GM21528 (cell line): ENCODE measurements around the gene ANKRD40.
"Not testable (repeated sequence)": the region's sequence is repeated elsewhere in the genome, so short reads cannot be mapped to it uniquely, and the experiment has no call there.

ENCODE experiments used
- ATAC-seq: cut with Tn5 transposase; IDR thresholded peaks from one replicate; pipeline ENCODE4 v1.9.1; 2021; ENCODE audit warnings: mild to moderate bottlenecking, moderate library complexity; ENCODE audit not compliant: unreplicated experiment, low FRiP score

Gene ANKRD40

GRCh38 chr17:50687200-50688066 is 20.3 kb downstream of the ANKRD40 start:
- ATAC-seq, result no peak

- ATAC-seq, result no peak
Measured at GRCh38 chr17:50686494-50687199, 21.1 kb downstream of the ANKRD40 start.

GRCh38 chr17:50685691-50686493 is 21.8 kb downstream of the ANKRD40 start:
- ATAC-seq, result no peak

- ATAC-seq, result no peak
Measured at GRCh38 chr17:50685334-50685665, 22.4 kb downstream of the ANKRD40 start.

GRCh38 chr17:50684612-50685333 is 22.9 kb downstream of the ANKRD40 start:
- no peak for ATAC-seq

- ATAC-seq, result no peak
Measured at GRCh38 chr17:50684288-50684611, 23.5 kb downstream of the ANKRD40 start.

- ATAC-seq, result no peak
Measured at GRCh38 chr17:50683434-50684287, 24.1 kb downstream of the ANKRD40 start.

- ATAC-seq, result no peak
Measured at GRCh38 chr17:50682938-50683337, 24.8 kb downstream of the ANKRD40 start.

- no peak for ATAC-seq
Measured at GRCh38 chr17:50682441-50682840, 25.3 kb downstream of the ANKRD40 start.

GRCh38 chr17:50681263-50682200 is 26.2 kb downstream of the ANKRD40 start:
- ATAC-seq, result no peak

GRCh38 chr17:50680543-50681262 is 27.0 kb downstream of the ANKRD40 start:
- not testable (repeated sequence) for ATAC-seq

GRCh38 chr17:50680126-50680525 is 27.6 kb downstream of the ANKRD40 start:
- ATAC-seq, result no peak

- no peak for ATAC-seq
Measured at GRCh38 chr17:50679008-50679544, 28.6 kb downstream of the ANKRD40 start.

GRCh38 chr17:50677851-50678375 is 29.8 kb downstream of the ANKRD40 start:
- ATAC-seq, result no peak

- no peak for ATAC-seq
Measured at GRCh38 chr17:50676065-50676975, 31.4 kb downstream of the ANKRD40 start.

- no peak for ATAC-seq
Measured at GRCh38 chr17:50675627-50676026, 32.1 kb downstream of the ANKRD40 start.
